Activated effector memory CD4-positive, alpha-beta T cell treated with anti-CD3 and anti-CD28 coated beads, Interleukin-2, amount 50 U/mL, for 16 hours (primary cell): ENCODE measurements around the gene TMEM72.
A peak's percentile ranks its signal among the peaks of the same experiment; 100 is the strongest.

Experiments used
- DNase-seq: peaks from one replicate; pipeline ENCODE4 v3.0.0-alpha.2; 2020

TMEM72 gene

DNA sequence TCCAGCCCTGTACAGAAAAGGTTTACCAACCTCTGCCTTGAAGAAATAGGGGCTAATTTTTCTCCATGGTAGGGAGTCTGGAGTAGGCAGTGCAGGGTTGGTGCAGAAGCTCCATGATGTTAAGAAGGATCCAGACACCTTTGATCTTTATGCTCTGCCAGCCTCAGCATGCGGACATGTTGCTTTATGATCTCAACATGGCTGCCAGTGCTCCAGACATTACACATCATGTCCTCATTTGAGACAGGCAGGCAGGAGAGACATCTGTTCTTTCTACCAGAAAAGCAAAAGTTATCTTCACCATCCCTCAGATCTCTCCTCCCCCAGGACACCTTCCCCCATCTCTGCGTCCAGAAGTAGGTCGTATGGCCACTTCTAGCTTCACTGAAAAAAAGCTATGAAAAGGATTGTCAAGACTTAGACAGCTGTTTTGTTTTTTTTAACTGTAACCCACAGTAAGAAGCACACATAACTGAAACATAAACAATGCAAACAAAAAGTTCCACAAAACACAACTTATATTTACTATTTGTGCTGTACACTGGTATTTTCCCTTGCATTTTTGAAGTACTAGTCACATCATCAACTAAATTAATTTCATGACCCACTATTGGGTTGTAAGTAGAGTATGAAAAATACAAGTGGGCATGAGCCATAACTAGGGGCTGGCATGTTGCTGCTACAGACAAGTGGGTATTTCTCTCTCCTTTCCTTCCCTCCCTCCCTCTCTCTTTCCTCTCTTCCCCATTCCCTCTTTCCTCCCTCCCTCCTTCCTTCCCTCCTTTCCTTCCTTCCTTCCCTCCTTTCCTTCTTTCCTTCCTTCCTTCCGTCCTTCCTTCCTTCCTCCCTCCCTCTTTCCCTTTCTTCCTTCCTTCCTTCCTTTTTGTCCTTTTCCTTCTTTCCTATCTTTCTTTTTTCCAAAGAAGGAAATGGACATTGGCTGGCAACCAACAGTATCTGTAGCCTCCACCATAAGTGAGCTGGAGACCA, 45.9 kb downstream of the TMEM72 start:
- no peak for DNase-seq

- DNase-seq = no peak
Measured at GRCh38 chr10:44958196-44958897, 47.2 kb downstream of the TMEM72 start.

- no peak for DNase-seq
Measured at GRCh38 chr10:44958898-44959246, 47.7 kb downstream of the TMEM72 start.

GRCh38 chr10:44959247-44960087, 48.3 kb downstream of the TMEM72 start, which contains the start of gene RASSF4:
Gene RASSF4, plus strand, starts transcription at chr10:44959802. Its CDS starts 10,401 bp downstream, at chr10:44970203.
- DNase-seq = peak; percentile 97

DNA sequence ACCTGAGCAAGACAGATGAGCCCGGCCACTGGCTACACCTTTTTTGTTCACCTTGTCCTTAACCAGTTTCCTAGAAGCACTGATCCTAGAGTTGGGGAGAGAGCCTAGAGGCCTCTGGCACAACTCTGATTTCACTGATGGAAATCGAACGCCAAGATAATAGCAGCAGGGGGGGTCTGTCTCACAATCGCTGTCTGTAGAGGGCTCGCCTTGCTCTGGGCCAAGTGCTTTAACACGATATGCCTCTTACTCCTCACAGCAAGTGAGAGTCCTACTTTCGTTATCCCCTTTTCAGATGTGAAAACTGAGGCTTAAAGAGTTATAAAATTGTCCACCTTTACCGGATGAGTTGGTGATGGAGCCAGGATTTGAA, 48.9 kb downstream of the TMEM72 start:
- no peak for DNase-seq

- DNase-seq = no peak
Measured at GRCh38 chr10:44960482-44961229, 49.5 kb downstream of the TMEM72 start.

DNA sequence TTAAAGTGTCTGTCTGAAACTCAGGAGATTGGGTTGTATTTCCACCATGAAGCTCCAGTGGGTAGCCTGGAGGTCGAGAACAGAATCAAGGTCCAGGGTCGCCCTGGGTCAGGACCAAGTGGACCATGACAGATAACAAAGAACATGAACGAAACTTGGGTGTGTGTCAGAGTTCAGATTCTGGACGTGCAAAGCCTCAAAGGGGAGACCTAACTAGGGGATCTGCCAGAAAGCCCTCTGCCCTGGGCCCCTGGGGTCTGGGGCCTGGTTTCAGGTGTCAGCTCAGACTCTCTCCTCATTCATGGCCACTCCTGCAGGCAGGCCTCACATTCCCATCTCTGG, 50.1 kb downstream of the TMEM72 start:
- DNase-seq = no peak

GRCh38 chr10:44961931-44962750, 51.0 kb downstream of the TMEM72 start:
- DNase-seq = no peak

GRCh38 chr10:44962870-44963738, 52.0 kb downstream of the TMEM72 start:
- DNase-seq = no peak

- no peak for DNase-seq
Measured at GRCh38 chr10:44963772-44964633, 52.9 kb downstream of the TMEM72 start.

DNA sequence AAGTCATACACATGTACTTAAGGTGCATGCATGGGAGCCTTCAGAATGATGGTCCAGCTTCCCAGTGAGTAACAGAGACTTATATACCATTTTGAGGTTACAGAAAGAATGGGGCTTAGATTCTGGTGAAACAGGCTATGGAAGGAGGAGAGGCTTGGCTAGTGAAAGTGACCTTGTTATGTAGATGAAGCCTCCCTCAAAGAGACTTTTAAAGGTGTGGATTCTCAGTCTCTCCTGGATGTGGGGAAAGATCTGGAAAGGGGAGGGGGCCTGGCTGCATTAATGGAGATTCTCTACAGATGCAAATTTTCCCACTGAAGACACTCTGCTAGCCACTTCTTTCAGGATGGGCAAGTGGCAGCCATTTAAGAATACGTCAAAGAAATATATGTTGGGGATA, 54.0 kb downstream of the TMEM72 start:
- DNase-seq = no peak

- DNase-seq = no peak
Measured at GRCh38 chr10:44965651-44966097, 54.5 kb downstream of the TMEM72 start.

GRCh38 chr10:44966129-44966815, 55.1 kb downstream of the TMEM72 start:
- DNase-seq = no peak

DNA sequence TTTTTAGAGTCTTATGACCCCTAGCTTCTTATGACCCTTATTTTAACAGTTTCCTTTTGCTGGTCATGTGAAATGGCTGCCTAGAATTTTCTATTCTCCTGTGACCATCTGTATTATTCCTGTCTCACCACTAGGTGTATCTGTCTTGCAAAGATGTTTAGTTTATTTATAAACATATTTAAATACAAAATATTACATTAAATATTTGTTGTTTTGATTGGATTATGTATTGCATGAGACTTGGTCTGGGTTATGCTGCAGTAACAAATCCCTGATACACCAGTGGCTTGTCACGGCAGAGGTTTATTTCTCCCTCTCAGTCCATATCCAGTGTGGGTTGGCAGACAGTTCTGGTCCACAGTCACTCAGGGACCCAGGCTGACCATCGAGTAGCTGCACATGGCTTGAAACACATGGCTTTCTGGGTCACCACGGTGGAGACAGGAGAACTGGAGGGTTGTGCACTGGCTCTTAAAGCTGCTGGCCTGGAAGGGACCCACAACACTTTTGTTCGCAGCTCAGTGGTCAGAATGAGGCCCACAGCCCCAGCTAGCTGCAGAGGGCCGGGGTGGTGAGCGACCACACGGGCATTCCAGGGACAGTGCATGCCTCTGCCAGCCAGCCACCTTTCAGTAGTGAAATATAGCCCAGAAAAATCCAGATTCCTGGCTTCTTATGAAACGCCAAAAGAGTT, 55.8 kb downstream of the TMEM72 start:
- no peak for DNase-seq

GRCh38 chr10:44967616-44968015, 56.5 kb downstream of the TMEM72 start:
- DNase-seq = no peak

GRCh38 chr10:44968091-44968490, 57.0 kb downstream of the TMEM72 start:
- DNase-seq = no peak

GRCh38 chr10:44968500-44969400, 57.6 kb downstream of the TMEM72 start:
- no peak for DNase-seq
